Panc1 (cell line): Measurements from ENCODE around the gene CASD1. TPM values are rescaled to one million over a fixed set of nuclear protein-coding genes. Genes with fewer than 3 reads are reported as not detected.

Experiments used
- ATAC-seq: fragments of 200-7000 bp; cut with Tn5 transposase; 2 replicates; pipeline ENCODE4 v1.9.1; 2020; ENCODE audit warnings: mild to moderate bottlenecking, moderate library complexity
- BruUV-seq: library from RNA; stranded (reverse); fragments of 400-500 nt; replicated peaks from 2 replicates; lab custom pipeline; 2021; lab: Mats Ljungman, UMichigan
- CTCF ChIA-PET: fragments of 300-600 bp; sonication (Branson Sonifier 250); formaldehyde crosslinking; loops from one replicate; lab custom pipeline; 2022; ENCODE audit warnings: antibody characterized with exemption; lab: Charles Lee
- POLR2A ChIA-PET: fragments of 300-600 bp; sonication (Branson Sonifier 250); formaldehyde crosslinking; loops from one replicate; lab custom pipeline; 2022; ENCODE audit warnings: antibody characterized with exemption; lab: Charles Lee
- DNase-seq: peaks from one replicate; pipeline ENCODE4 v3.0.0-alpha.2; 2010; ENCODE audit warnings: low read depth, low spot score
- H3K27ac ChIP-seq: 2 replicates; pipeline ENCODE4 v1.5.1; 2011; ENCODE audit warnings: mild to moderate bottlenecking, low read length, inconsistent platforms
- H3K27me3 ChIP-seq: fragments of 200-500 bp; sonication (Bioruptor generic); 2 replicates; pipeline ENCODE4 v1.6.0; 2014; ENCODE audit warnings: low read length, inconsistent platforms; ENCODE audit not compliant: control insufficient read depth, insufficient read depth
- H3K36me3 ChIP-seq: fragments of 200-500 bp; sonication (Bioruptor generic); 2 replicates; pipeline ENCODE4 v1.5.1; 2014; ENCODE audit warnings: inconsistent platforms, mild to moderate bottlenecking, low read length, moderate library complexity; ENCODE audit not compliant: control insufficient read depth, insufficient read depth
- H3K4me1 ChIP-seq: 2 replicates; pipeline ENCODE4 v1.5.1; 2011; ENCODE audit warnings: inconsistent platforms, mild to moderate bottlenecking, low read length, moderate library complexity; ENCODE audit not compliant: control insufficient read depth, insufficient read depth
- H3K4me3 ChIP-seq, 2 experiments: 2 replicates each; pipeline ENCODE4 v1.5.1; 2011 to 2012; ENCODE audit warnings: low read depth in 2 of 2, low read length in 2 of 2, mild to moderate bottlenecking in 2 of 2, inconsistent platforms in 1 of 2, moderate library complexity in 1 of 2
- H3K9me3 ChIP-seq: fragments of 200-500 bp; sonication (Bioruptor generic); 2 replicates; pipeline ENCODE4 v1.5.1; 2014; ENCODE audit warnings: low read depth, mild to moderate bottlenecking, inconsistent platforms, low read length, moderate library complexity; ENCODE audit not compliant: control insufficient read depth, insufficient read depth
- POLR2AphosphoS5 ChIP-seq: IDR thresholded peaks from 2 replicates; pipeline ENCODE4 v1.6.1; 2012; ENCODE audit warnings: mild to moderate bottlenecking, low read depth, low read length, moderate library complexity
- SIN3A ChIP-seq: IDR thresholded peaks from 2 replicates; pipeline ENCODE4 v1.6.1; 2012; ENCODE audit warnings: low read depth, mild to moderate bottlenecking, low read length, moderate library complexity, borderline replicate concordance; ENCODE audit not compliant: insufficient read depth
- TCF7L2 ChIP-seq: IDR thresholded peaks from 2 replicates; pipeline ENCODE4 v1.6.1; 2011; ENCODE audit warnings: mild to moderate bottlenecking, low read depth, low read length, inconsistent platforms
- in situ Hi-C: cut with HindIII; loops from 2 replicates; pipeline ENCODE4 v1.10.0; 2016; ENCODE audit warnings: low sequenced_read_pairs, low pct_unique_long_range_greater_than_20kb
- intact Hi-C: fragments of 100-400 bp; cut with micrococcal nuclease; formaldehyde crosslinking; loops from one replicate; pipeline ENCODE4 v1.10.0; 2022; ENCODE audit not compliant: unreplicated experiment
- total RNA-seq: library from RNA; stranded (reverse); gene quantifications from one replicate; pipeline ENCODE4 v1.2.1, GENCODE V29; 2021; ENCODE audit not compliant: unreplicated experiment
- TF ChIP-seq, protein P1 (sequence below): fragments of 450-650 bp; IDR thresholded peaks from 2 replicates; pipeline ENCODE4 v1.5.1; 2017; ENCODE audit warnings: mild to moderate bottlenecking
- TF ChIP-seq, protein P2 (sequence below), 2 experiments: IDR thresholded peaks; 2 replicates each; pipeline ENCODE4 v1.6.1; 2011 to 2012; ENCODE audit warnings: low read depth in 2 of 2, control low read depth in 1 of 2, low read length in 1 of 2, mild to moderate bottlenecking in 1 of 2, moderate library complexity in 1 of 2; ENCODE audit not compliant: insufficient read depth in 1 of 2

Gene CASD1
- total RNA-seq, 1 experiment from 2014 or later: 14.7 TPM

DNA sequence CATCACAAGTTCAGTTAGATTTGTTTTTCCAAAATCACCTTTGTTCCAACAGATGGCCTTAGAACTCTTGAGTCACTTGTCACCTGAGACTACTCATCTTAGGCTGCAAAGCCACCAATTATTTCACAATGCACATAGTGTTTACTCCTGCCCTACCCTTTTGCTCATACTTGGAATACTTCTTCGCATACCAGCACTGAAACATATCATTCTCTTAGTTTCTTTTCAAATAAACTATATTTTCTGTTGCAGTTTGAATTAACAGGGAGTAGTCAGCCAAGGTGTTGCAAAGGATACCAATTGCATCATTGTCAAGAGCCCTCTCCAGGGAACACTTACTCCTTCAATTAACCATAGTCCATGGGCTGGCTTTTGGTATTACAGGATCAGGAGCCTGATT lies 71.0 kb downstream of the CASD1 start:
- intact Hi-C loops: no loop called here
- no peak overlapping the region for H3K4me3 ChIP-seq
- H3K9me3 ChIP-seq: no peaks in the 10 kb centered on the region
- H3K4me1 ChIP-seq: no peaks in the 10 kb centered on the region
- H3K27ac ChIP-seq: no peak overlapping the region
- no peak for ATAC-seq
- POLR2A ChIA-PET: no interaction called here
- BruUV-seq: no TSS peak
- no peak for DNase-seq
- in situ Hi-C loops: no loop called here
- CTCF ChIA-PET: no interaction called here
- H3K27me3 ChIP-seq: no peaks in the 10 kb centered on the region
- TF ChIP-seq, protein P1, sequence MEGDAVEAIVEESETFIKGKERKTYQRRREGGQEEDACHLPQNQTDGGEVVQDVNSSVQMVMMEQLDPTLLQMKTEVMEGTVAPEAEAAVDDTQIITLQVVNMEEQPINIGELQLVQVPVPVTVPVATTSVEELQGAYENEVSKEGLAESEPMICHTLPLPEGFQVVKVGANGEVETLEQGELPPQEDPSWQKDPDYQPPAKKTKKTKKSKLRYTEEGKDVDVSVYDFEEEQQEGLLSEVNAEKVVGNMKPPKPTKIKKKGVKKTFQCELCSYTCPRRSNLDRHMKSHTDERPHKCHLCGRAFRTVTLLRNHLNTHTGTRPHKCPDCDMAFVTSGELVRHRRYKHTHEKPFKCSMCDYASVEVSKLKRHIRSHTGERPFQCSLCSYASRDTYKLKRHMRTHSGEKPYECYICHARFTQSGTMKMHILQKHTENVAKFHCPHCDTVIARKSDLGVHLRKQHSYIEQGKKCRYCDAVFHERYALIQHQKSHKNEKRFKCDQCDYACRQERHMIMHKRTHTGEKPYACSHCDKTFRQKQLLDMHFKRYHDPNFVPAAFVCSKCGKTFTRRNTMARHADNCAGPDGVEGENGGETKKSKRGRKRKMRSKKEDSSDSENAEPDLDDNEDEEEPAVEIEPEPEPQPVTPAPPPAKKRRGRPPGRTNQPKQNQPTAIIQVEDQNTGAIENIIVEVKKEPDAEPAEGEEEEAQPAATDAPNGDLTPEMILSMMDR: no peak
- TF ChIP-seq, protein P2, sequence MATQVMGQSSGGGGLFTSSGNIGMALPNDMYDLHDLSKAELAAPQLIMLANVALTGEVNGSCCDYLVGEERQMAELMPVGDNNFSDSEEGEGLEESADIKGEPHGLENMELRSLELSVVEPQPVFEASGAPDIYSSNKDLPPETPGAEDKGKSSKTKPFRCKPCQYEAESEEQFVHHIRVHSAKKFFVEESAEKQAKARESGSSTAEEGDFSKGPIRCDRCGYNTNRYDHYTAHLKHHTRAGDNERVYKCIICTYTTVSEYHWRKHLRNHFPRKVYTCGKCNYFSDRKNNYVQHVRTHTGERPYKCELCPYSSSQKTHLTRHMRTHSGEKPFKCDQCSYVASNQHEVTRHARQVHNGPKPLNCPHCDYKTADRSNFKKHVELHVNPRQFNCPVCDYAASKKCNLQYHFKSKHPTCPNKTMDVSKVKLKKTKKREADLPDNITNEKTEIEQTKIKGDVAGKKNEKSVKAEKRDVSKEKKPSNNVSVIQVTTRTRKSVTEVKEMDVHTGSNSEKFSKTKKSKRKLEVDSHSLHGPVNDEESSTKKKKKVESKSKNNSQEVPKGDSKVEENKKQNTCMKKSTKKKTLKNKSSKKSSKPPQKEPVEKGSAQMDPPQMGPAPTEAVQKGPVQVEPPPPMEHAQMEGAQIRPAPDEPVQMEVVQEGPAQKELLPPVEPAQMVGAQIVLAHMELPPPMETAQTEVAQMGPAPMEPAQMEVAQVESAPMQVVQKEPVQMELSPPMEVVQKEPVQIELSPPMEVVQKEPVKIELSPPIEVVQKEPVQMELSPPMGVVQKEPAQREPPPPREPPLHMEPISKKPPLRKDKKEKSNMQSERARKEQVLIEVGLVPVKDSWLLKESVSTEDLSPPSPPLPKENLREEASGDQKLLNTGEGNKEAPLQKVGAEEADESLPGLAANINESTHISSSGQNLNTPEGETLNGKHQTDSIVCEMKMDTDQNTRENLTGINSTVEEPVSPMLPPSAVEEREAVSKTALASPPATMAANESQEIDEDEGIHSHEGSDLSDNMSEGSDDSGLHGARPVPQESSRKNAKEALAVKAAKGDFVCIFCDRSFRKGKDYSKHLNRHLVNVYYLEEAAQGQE (IDR thresholded peaks at IDR 0.05; ENCODE audit: insufficient read depth in 1 of 2, low read depth in 2 of 2, low read length in 1 of 2): no peak
- TF ChIP-seq TCF7L2 (no peak), POLR2AphosphoS5 (no peak), SIN3A (no peak)
- H3K36me3 ChIP-seq: no peaks in the 10 kb centered on the region

GRCh38 chr7:94584113-94584512 lies 74.5 kb downstream of the CASD1 start:
- no peaks in the 10 kb centered on the region for H3K36me3 ChIP-seq
- no peaks in the 10 kb centered on the region for H3K4me1 ChIP-seq
- BruUV-seq: no TSS peak
- H3K9me3 ChIP-seq: no peaks in the 10 kb centered on the region
- intact Hi-C loops: no loop called here
- peak overlapping the region; percentile 12; the same call in 1 of the 2 replicates for H3K27ac ChIP-seq
- ChIA-PET CTCF (no interaction called here), POLR2A (no interaction called here)
- DNase-seq (no peak), ATAC-seq (no peak)
- in situ Hi-C loops: no loop called here
- H3K27me3 ChIP-seq: no peaks in the 10 kb centered on the region
- no peak overlapping the region for H3K4me3 ChIP-seq
- TF ChIP-seq POLR2AphosphoS5 (no peak), TCF7L2 (no peak), SIN3A (no peak)
- TF ChIP-seq, protein P2 (IDR thresholded peaks at IDR 0.05; ENCODE audit: insufficient read depth in 1 of 2, low read depth in 2 of 2, low read length in 1 of 2): no peak
- TF ChIP-seq, protein P1: no peak
